H1 (cell line): ENCODE measurements around the gene HIBCH. TPM values are rescaled to one million over a fixed set of nuclear protein-coding genes. Genes with fewer than 3 reads are reported as not detected.

Source experiments
- CTCF ChIA-PET: fragments of 300-600 bp; sonication (Branson Sonifier 250); formaldehyde crosslinking; loops from one replicate; lab custom pipeline; 2021; ENCODE audit not compliant: partially characterized antibody; lab: Charles Lee
- POLR2A ChIA-PET: fragments of 300-600 bp; sonication (Branson Sonifier 250); formaldehyde crosslinking; loops from one replicate; lab custom pipeline; 2021; ENCODE audit warnings: inconsistent platforms; ENCODE audit not compliant: partially characterized antibody; lab: Charles Lee
- DNase-seq, 2 experiments: peaks; one replicate each; pipeline versions ENCODE4 v3.0.0 to v3.0.0-alpha.2; 2010 to 2022; ENCODE audit warnings: low spot score in 2 of 2, low read depth in 1 of 2, mixed read lengths in 1 of 2
- FAIRE-seq: peaks from 2 replicates; lab custom pipeline; 2011; peaks lifted over from hg19 to GRCh38; lab: Jason Lieb, UNC
- H2AFZ ChIP-seq: 2 replicates; pipeline ENCODE4 v1.8.1; 2012; ENCODE audit warnings: low read length, inconsistent platforms
- H2AK5ac ChIP-seq: 2 replicates; pipeline ENCODE4 v1.6.1; 2013; ENCODE audit warnings: low read depth, low read length
- H2BK120ac ChIP-seq: replicated peaks from 2 replicates; pipeline ENCODE3; 2013; ENCODE audit warnings: low read depth, low read length, inconsistent platforms
- H2BK12ac ChIP-seq: 2 replicates; pipeline ENCODE4 v1.6.1; 2013; ENCODE audit warnings: low read depth, low read length
- H2BK15ac ChIP-seq: 2 replicates; pipeline ENCODE4 v1.6.1; 2013; ENCODE audit warnings: low read length
- H2BK20ac ChIP-seq: 2 replicates; pipeline ENCODE4 v1.6.1; 2013; ENCODE audit warnings: low read length
- H2BK5ac ChIP-seq: 2 replicates; pipeline ENCODE4 v1.6.1; 2013; ENCODE audit warnings: low read depth, low read length
- H3K14ac ChIP-seq: 2 replicates; pipeline ENCODE4 v1.6.1; 2013; ENCODE audit warnings: inconsistent platforms; ENCODE audit not compliant: insufficient read length
- H3K18ac ChIP-seq: 2 replicates; pipeline ENCODE4 v1.6.1; 2013; ENCODE audit warnings: low read length; ENCODE audit errors: extremely low read depth
- H3K23ac ChIP-seq: 2 replicates; pipeline ENCODE4 v1.6.1; 2013; ENCODE audit warnings: inconsistent platforms; ENCODE audit not compliant: insufficient read length
- H3K23me2 ChIP-seq: 2 replicates; pipeline ENCODE4 v1.6.1; 2013; ENCODE audit warnings: low read depth, low read length
- H3K27ac ChIP-seq: 2 replicates; pipeline ENCODE4 v1.6.1; 2011; ENCODE audit warnings: low read depth, low read length, inconsistent platforms
- H3K27me3 ChIP-seq, 4 experiments: replicated peaks in 1 of 4; 1 replicate in 1 of 4; 2 replicates in 3 of 4; pipeline versions ENCODE4 v1.6.1 to v1.8.1; 2011 to 2013; ENCODE audit warnings: low read length in 3 of 4, mild to moderate bottlenecking in 3 of 4, inconsistent platforms in 2 of 4, mixed read lengths in 2 of 4, moderate library complexity in 1 of 4; ENCODE audit not compliant: control insufficient read depth in 3 of 4, insufficient read depth in 3 of 4; ENCODE audit errors: extremely low read depth in 1 of 4
- H3K36me3 ChIP-seq, 4 experiments: 2 replicates each; pipeline versions ENCODE4 v1.6.1 to v1.8.1; 2011 to 2013; ENCODE audit warnings: mild to moderate bottlenecking in 4 of 4, low read length in 3 of 4, moderate library complexity in 2 of 4, control low read depth in 1 of 4, inconsistent platforms in 1 of 4; ENCODE audit not compliant: insufficient read depth in 4 of 4, control insufficient read depth in 2 of 4
- H3K4ac ChIP-seq: replicated peaks from 2 replicates; pipeline ENCODE3; 2013; ENCODE audit warnings: low read length, low read depth, mixed read lengths, inconsistent platforms; ENCODE audit not compliant: insufficient read length
- H3K4me1 ChIP-seq, 4 experiments: replicated peaks in 1 of 4; 1 replicate in 1 of 4; 2 replicates in 3 of 4; pipeline versions ENCODE4 v1.6.1 to v1.8.1; 2011 to 2013; ENCODE audit warnings: low read length in 3 of 4, inconsistent platforms in 2 of 4, mixed read lengths in 1 of 4; ENCODE audit not compliant: insufficient read depth in 4 of 4, control insufficient read depth in 3 of 4
- H3K4me2 ChIP-seq, 2 experiments: 2 replicates each; pipeline versions ENCODE4 v1.6.1 to v1.8.1; 2011 to 2013; ENCODE audit warnings: low read depth in 2 of 2, low read length in 2 of 2, control low read depth in 1 of 2, inconsistent platforms in 1 of 2, mild to moderate bottlenecking in 1 of 2; ENCODE audit not compliant: insufficient read depth in 1 of 2
- H3K4me3 ChIP-seq, 4 experiments: fragments of 200-600, 300-600 bp in 1 of 4; sonication (generic), shearing (Covaris generic), sonication (Bioruptor Twin) in 1 of 4; 2 replicates each; pipeline versions ENCODE4 v1.5.1 to v1.8.1; 2011 to 2016; ENCODE audit warnings: low read length in 4 of 4, low read depth in 3 of 4, control low read depth in 2 of 4, inconsistent platforms in 2 of 4, mild to moderate bottlenecking in 2 of 4, mixed read lengths in 1 of 4, moderate library complexity in 1 of 4; ENCODE audit not compliant: insufficient read depth in 2 of 4; ENCODE audit errors: extremely low read depth in 1 of 4
- H3K56ac ChIP-seq: replicated peaks from 2 replicates; pipeline ENCODE3; 2013; ENCODE audit warnings: low read depth, mild to moderate bottlenecking, mixed read lengths, low read length, inconsistent platforms; ENCODE audit not compliant: insufficient read length
- H3K79me1 ChIP-seq: 2 replicates; pipeline ENCODE4 v1.6.1; 2013; ENCODE audit warnings: low read depth, low read length, control low read depth
- H3K79me2 ChIP-seq, 2 experiments: 2 replicates each; pipeline versions ENCODE4 v1.6.1 to v1.8.1; 2012 to 2013; ENCODE audit warnings: low read length in 2 of 2, mild to moderate bottlenecking in 2 of 2, inconsistent platforms in 1 of 2; ENCODE audit not compliant: insufficient read depth in 2 of 2, control insufficient read depth in 1 of 2
- H3K9ac ChIP-seq, 4 experiments: replicated peaks in 1 of 4; 1 replicate in 1 of 4; 2 replicates in 3 of 4; pipeline versions ENCODE4 v1.6.1 to v1.8.1; 2011 to 2013; ENCODE audit warnings: low read depth in 3 of 4, low read length in 3 of 4, control low read depth in 2 of 4, mild to moderate bottlenecking in 2 of 4, moderate library complexity in 2 of 4, inconsistent platforms in 1 of 4; ENCODE audit errors: extremely low read depth in 1 of 4
- H3K9me3 ChIP-seq, 2 experiments: 2 replicates each; pipeline versions ENCODE4 v1.6.1 to v1.8.1; 2012 to 2013; ENCODE audit warnings: mild to moderate bottlenecking in 2 of 2, moderate library complexity in 2 of 2, control low read depth in 1 of 2, inconsistent platforms in 1 of 2, low read depth in 1 of 2, low read length in 1 of 2, mixed read lengths in 1 of 2; ENCODE audit not compliant: insufficient read depth in 2 of 2
- H4K20me1 ChIP-seq, 2 experiments: replicated peaks in 1 of 2; 2 replicates each; pipeline versions ENCODE3 to v1.8.1; 2011 to 2013; ENCODE audit warnings: inconsistent platforms in 2 of 2, low read length in 2 of 2, mild to moderate bottlenecking in 1 of 2; ENCODE audit not compliant: insufficient read depth in 2 of 2, control insufficient read depth in 1 of 2
- H4K5ac ChIP-seq: 2 replicates; pipeline ENCODE4 v1.6.1; 2013; ENCODE audit warnings: low read length, low read depth, mixed read lengths, inconsistent platforms; ENCODE audit not compliant: insufficient read length
- H4K8ac ChIP-seq: 2 replicates; pipeline ENCODE4 v1.8.0; 2013; ENCODE audit warnings: mild to moderate bottlenecking, moderate library complexity, low read length, inconsistent platforms; ENCODE audit not compliant: insufficient read depth; ENCODE audit errors: extremely low read depth
- H4K91ac ChIP-seq: replicated peaks from 2 replicates; pipeline ENCODE3; 2013; ENCODE audit warnings: low read length, mixed read lengths, inconsistent platforms; ENCODE audit not compliant: insufficient read length
- ASH2L ChIP-seq: fragments of 200-600, 300-600 bp; sonication (generic); IDR thresholded peaks from one replicate; pipeline ENCODE4 v1.7.1; 2017; ENCODE audit warnings: low read length
- PHF8 ChIP-seq: fragments of 200-600 bp; sonication (generic); conservative IDR thresholded peaks from 2 replicates; pipeline ENCODE4 v1.7.1; 2012; ENCODE audit warnings: low read depth, mild to moderate bottlenecking, inconsistent platforms, low read length, moderate library complexity
- TEAD4 ChIP-seq: IDR thresholded peaks from 2 replicates; pipeline ENCODE4 v1.6.1; 2012; ENCODE audit warnings: low read depth, low read length, inconsistent platforms, mixed read lengths
- WGBS, 2 experiments: shearing (Covaris generic) in 1 of 2; methylation state at CpG; one replicate each; pipeline versions ENCODE4 v1.1.6 to v1.1.7; 2013 to 2015; ENCODE audit warnings: low lambda C conversion rate in 2 of 2, mixed read lengths in 2 of 2, inconsistent platforms in 1 of 2, low coverage in 1 of 2, missing lambda C conversion rate in 1 of 2; ENCODE audit not compliant: insufficient replicate concordance in 2 of 2, insufficient coverage in 1 of 2, insufficient read length in 1 of 2; ENCODE audit errors: extremely low coverage in 1 of 2, missing lambda C conversion rate in 1 of 2; 5-methylcytosine and 5-hydroxymethylcytosine counted together
- polyA plus RNA-seq, 7 experiments: library from polyadenylated mRNA; depleted of rRNA in 3 of 7; stranded (reverse) in 5 of 7; unstranded in 2 of 7; fragments of >200 nt in 5 of 7; fragments of 200-250 nt in 2 of 7; gene quantifications; 1 replicate in 5 of 7; 2 replicates in 1 of 7; 4 replicates in 1 of 7; pipeline versions ENCODE4 v1.2.1 to v1.2.3, GENCODE V29; 2011 to 2013; ENCODE audit warnings: missing spikeins in 2 of 7, mixed read lengths in 2 of 7
- total RNA-seq: library from RNA; stranded (reverse); fragmentation: NEBNext Ultra II Directional; extraction: Animal tissue kit (Norgen Biotek cat#: 25700); gene quantifications from 2 replicates; pipeline ENCODE4 v1.2.1, GENCODE V29; 2021

HIBCH gene
- total and polyA plus RNA-seq, 2 of the 8 experiments (the other 6 are each of a cell fraction or from before 2014, with no cell fraction given), result 7.5 to 31.8 TPM

GRCh38 chr2:190333928-190334327 lies 14.3 kb upstream of the HIBCH start:
- ChIA-PET CTCF (no interaction called here), POLR2A (no interaction called here)
- Histone ChIP-seq H2BK5ac (no peak overlapping the region), H2BK20ac (no peak overlapping the region), H3K27me3 (no peaks in the 10 kb centered on the region), H4K8ac (no peak overlapping the region), H3K79me1 (no peaks in the 10 kb centered on the region), H3K23me2 (no peaks in the 10 kb centered on the region), H3K56ac (no peak overlapping the region), H3K18ac (no peak overlapping the region), H2BK15ac (no peak overlapping the region), H3K4me2 (no peak overlapping the region), H4K91ac (no peak overlapping the region), H4K20me1 (no peaks in the 10 kb centered on the region), H2BK120ac (no peak overlapping the region), H3K14ac (no peak overlapping the region), H3K36me3 (no peaks in the 10 kb centered on the region), H3K23ac (no peak overlapping the region), H3K4me3 (no peak overlapping the region), H3K4me1 (no peaks in the 10 kb centered on the region), H2AK5ac (no peak overlapping the region), H4K5ac (no peak overlapping the region), H3K9ac (no peak overlapping the region), H3K27ac (no peak overlapping the region), H2AFZ (no peak overlapping the region), H3K4ac (no peak overlapping the region), H3K79me2 (no peaks in the 10 kb centered on the region), H3K9me3 (no peaks in the 10 kb centered on the region), H2BK12ac (no peak overlapping the region)
- DNase-seq, result no peak
- WGBS, 2 experiments, result 91 to 100% methylated on average over 1 to 2 of the region's 2 CpGs
- FAIRE-seq, result no peak
- no peak for TF ChIP-seq PHF8
- TF ChIP-seq TEAD4, result no peak
- TF ChIP-seq ASH2L, result no peak
